NCI-H2196 treated with DMSO at 0.1 percent for 48 hours (cell line): ENCODE data around the gene SEMA6C.
"Not testable (repeated sequence)": the region's sequence is repeated elsewhere in the genome, so short reads cannot be mapped to it uniquely, and the experiment has no call there.

Experiments used
- DNase-seq: peaks from one replicate; lab custom pipeline; 2025; ENCODE audit not compliant: unreplicated experiment; lab: John Stamatoyannopoulos, UW

SEMA6C gene

DNA sequence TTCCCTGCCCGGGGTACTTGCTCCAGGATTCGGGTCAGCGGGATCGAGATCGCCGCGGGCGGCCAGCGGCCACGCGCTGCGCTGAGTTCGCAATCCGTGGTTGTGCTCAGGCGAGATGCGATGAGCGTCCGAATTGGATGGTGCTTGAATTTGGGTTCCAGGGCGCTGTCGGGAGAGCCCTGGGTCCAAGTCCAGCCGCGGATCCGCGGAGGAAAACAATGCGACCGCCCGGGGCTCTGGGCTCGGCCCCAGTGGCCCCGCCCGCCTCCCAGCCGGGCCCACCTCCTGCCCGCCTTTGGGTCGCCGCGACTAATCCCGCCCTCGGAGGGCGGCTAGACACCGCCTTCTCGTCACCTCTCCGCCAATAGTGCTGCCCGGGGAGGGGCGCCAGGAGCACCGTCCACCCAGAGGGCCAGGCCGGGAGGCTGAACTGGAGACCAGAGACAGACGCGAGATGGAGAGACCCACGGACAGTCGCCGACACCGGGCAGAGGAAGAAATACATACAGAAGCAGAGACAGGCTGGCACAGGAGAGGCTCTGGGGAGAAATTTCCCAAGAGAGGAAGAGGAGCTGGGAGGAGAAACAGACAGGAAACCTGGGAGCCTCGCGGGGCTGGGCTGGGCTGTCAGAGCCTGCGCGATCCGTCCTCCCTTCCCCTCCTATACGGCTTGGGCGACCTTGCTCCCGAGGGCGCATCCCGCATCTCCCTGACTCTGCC, at the start of gene SEMA6C:
TSS of gene SEMA6C (minus strand) at position 220 of the 720 bp plus-strand sequence. CDS start 4,010 bp downstream, outside the sequence.
- DNase-seq: peak; percentile 90

DNA sequence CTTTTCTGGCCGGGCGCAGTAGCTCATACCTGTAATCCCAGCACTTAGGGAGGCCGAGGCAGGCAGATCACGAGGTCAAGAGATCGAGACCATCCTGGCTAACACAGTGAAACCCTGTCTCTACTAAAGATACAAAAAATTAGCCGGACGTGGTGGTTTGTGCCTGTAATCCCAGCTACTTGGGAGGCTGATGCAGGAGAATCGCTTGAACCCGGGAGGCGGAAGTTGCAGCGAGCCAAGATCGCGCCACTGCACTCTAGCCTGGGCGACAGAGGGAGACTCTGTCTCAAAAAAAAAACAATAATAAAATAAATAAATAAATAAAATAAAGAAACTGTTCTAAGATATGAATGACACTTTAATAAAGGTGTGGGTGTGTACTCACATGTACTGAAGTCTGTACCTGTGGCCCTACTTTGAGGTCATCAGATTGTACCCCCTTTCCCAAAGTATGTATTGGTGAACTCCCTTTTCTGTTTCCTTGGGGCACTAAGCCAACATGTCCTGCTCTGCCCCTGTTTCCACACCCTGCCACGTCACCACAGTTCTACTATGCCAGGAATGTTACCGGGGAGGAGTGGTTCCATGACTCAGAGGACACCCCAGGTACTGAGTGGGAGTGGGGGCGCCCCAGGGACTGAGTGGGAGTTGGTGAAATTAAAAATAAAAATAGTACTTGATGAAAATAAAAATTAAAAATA, 48.6 kb upstream of the SEMA6C start:
- DNase-seq: not testable (repeated sequence)

- no peak for DNase-seq
These were observed 47.4 kb upstream of the SEMA6C start for GRCh38 chr1:151193856-151194255.

DNA sequence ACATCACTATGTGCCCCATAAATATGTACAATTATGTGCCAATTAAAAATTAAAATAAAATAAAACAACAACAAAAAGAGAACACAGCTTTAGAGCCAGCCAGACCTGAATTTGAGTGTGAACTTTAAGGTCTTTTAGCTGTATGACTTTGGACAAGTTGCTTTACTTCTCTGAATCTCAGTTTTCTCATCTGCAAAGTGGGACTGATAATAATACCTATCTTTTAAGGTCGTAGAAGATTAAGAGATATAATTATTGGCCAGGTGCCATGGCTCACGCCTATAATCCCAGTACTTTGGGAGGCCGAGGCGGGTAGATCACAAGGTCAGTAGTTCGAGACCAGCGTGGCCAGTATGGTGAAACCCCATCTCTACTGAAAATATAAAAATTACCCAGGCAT, 46.9 kb upstream of the SEMA6C start:
- no peak for DNase-seq

- DNase-seq: no peak
These were observed 45.6 kb upstream of the SEMA6C start for GRCh38 chr1:151192047-151192446.

DNA sequence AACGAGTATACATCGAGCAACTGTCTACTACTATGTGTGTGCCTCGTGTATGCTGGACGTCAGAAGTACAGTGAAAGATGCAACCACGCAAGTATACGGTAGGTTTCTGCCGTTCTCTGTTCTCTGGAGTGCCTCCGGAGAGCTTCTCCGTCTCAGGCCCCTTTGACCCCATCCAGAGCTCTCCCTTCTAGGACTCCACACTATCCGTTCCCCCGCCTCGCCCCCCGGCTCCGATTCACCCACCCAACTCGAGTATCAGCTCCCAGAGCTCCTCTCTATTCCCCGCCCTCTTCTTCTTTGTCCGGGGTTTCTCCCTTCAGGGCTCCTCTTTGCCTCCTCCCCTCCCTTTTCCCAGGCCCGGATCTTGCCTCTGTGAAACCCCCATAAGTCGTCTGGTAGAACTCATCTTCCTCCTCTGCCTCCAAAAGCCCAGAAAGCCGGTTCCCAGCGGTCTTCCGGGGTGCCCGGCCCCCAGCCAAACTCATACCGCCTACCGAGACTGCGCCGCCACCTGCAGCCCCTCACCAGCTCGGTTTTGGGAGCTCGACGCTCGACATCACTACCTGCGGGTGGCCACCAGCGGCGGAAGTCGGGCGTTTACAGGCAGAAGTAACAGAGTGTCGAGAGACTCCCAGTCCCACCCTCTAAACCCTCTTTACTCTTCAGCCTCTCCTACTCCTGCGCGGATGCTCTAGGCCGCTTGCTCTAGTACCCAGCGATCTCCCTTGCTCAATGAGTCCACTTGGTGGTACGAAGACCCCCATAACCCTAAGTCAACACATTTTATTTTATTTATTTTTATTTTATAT, 43.4 kb upstream of the SEMA6C start, which contains the start of gene VPS72:
TSS of gene VPS72 (minus strand) at position 561 of the 809 bp plus-strand sequence. CDS start at position 485, 76 bp downstream.
- DNase-seq: peak; percentile 91

DNA sequence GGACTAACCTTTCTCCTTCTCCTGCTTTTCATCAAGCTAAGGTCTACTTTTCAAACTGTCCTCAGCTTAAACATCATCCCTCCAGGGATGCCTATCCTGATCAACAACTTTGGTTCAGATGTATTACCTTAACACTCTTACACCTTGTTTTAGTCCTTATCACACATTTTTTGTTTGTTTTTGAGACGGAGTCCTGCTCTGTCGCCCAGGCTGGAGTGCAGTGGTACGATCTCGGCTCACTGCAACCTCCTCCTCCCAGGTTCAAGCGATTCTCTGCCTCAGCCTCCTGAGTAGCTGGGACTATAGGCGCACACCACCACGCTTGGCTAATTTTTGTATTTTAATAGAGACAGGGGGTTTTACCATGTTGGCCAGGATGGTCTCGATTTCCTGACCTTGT, 42.2 kb upstream of the SEMA6C start:
- not testable (repeated sequence) for DNase-seq

DNA sequence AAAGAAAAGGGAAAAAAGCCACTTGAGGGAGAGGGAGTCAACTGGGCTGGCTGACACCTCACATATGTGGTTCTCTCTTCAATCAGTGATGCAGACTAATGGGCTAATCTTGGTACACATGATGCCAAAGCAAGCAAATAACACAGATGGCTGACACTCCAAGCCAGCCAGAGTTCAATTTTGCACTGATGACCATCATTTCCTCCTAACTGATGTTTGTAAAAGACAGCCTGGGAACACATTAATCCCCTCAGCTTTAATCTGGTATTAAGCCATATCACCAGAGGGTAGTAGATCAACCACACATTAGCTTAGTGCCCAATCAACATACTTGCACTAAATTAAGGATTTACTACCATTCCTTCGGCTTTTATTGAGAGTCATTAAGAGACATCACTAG, 40.8 kb upstream of the SEMA6C start:
- DNase-seq: no peak

- no peak for DNase-seq
These were observed 37.8 kb upstream of the SEMA6C start for GRCh38 chr1:151184211-151184610.

DNA sequence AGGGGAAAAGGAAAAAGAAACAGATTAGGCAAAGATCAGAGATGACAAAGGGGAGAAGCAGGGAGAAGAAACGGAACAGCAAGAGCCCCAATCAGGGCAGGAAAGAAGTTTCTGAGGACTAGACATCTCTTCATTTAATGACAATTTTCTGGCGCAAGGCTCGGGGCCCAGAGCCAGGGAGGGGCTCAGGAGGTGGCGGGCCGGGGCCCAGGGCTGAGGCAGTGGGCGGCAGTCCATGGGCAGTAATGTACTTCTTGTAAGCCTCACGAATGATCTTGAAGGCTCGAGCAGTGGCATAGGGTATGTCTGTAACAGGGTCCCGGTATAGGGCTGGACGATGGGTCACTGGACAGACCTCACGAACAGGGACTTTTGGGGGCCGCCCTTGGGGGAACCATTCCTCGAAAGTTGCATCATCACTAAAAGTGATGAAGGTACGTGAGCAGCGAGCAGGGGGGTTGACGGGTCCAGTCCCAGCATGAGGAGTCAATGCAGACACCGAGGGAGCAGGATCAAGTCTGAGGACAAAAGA, 30.1 kb upstream of the SEMA6C start:
- no peak for DNase-seq

DNA sequence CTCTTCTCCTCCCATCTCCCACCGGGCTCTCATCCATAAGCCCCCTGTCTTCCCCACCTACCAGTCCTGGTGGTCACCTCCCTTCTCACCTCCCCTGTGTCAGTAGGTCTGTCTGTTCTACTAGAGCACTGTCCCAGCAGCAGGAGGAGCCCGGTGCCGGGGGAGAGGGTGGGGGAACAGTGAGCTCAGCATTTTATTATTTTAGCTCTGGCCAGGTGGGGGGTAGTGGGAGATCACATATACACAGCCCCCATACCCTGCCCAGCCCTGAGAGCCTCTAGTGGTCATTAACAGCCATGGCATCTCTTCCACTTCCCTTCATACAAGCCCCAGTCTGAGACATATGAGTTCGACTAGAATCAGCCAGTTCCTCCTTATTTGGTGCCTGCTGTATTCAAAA, 29.4 kb upstream of the SEMA6C start, which contains the start of gene TMOD4:
TSS of gene TMOD4 (minus strand) at position 119 of the 400 bp plus-strand sequence. CDS start 1,106 bp downstream, outside the sequence.
- peak; percentile 15 for DNase-seq

- DNase-seq: no peak
These were observed 28.8 kb upstream of the SEMA6C start for GRCh38 chr1:151175041-151175741.

- DNase-seq: no peak
These were observed 24.8 kb upstream of the SEMA6C start for GRCh38 chr1:151171190-151171589.

- DNase-seq: no peak
These were observed 20.7 kb upstream of the SEMA6C start for GRCh38 chr1:151167116-151167515.

DNA sequence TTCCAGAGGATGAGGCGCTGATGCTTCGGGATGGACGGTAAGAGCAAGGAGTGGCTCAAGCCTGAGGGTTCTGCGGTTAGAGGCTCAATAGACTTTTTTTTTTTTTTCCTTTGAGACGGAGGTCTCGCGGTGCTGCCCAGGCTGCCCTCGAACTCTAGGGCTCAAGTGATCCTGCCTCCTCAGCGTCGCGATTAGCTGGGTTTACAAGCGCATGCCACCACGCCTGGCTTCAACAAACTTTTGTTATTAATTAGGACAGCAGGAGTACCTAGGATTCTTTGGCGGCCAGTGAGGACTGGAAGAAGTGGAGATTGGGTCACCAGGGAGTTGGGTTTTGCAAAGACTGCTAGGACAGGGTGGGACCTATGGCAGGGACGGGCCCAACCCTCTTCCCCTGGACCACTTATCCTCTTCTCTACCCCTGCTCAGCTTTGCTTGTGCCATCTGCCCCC, 20.1 kb upstream of the SEMA6C start:
- no peak for DNase-seq

DNA sequence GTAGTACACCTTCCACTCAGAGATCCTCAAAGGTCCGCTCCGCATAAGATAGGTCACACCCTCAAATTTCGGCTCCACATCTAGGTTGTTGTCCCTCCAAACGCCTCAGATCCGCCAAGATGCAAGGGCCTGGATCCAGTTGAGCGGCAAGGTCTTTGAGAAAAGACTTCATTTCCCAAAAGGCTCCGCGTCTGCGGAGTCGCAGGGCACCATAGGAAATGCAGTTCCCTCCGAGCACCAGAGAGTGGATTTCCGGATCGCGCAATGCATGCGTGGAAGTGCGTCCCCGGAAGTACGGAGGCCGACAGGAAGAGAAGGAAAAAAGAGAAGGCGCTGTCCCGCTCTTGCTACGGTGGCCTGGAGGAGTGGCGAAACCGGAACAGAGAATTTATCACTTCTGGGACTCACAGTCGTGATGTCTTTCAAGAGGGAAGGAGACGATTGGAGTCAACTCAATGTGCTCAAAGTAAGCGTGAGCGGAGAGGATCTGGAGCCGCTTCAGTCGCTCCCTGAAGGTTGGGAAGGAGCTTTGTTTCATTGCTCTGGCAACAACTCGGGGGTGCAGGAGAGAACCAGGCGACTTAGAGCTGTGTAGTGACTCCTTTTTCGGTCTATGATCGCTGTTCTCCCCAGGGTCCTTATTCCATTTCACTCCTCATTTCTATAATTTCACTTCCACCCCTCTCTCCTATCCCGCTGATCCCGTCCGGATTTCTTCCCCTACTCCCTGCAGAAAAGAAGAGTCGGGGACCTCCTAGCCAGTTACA, 19.5 kb upstream of the SEMA6C start, which contains the start of the genes LYSMD1 and SCNM1:
TSS of gene LYSMD1 (minus strand) at position 165 of the 767 bp plus-strand sequence. CDS start 644 bp downstream, outside the sequence.
TSS of gene SCNM1 (plus strand) at position 407 of the 767 bp plus-strand sequence. CDS start at position 416, 9 bp downstream.
- peak; percentile 96 for DNase-seq

- DNase-seq: no peak
These were observed 18.9 kb upstream of the SEMA6C start for GRCh38 chr1:151165281-151165737.

DNA sequence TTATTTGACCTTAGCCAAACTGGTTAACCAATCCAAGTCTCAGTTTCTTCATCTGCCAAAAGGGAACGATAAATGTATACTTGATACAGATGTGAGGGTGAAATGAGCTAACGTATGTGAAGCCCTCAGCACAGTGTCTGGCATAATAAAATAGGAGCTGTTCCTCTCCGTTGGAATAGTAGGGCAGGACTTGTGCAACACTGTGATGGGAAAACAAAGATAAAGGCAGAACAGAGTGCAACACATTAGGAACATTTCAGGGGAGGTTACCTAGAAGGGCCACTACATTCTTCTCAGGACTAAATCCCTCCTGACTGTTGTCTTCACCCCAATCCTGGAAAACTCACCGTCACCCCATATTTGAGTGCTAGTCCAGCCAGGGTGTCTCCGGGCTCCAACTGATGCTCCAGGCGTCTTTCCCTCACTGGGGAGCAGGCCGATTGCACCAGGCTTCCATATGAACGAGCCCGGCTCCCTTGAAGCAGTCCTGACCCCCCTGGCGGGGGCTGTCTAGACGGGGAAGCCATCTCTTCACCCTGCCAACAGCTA, 18.4 kb upstream of the SEMA6C start:
- no peak for DNase-seq

DNA sequence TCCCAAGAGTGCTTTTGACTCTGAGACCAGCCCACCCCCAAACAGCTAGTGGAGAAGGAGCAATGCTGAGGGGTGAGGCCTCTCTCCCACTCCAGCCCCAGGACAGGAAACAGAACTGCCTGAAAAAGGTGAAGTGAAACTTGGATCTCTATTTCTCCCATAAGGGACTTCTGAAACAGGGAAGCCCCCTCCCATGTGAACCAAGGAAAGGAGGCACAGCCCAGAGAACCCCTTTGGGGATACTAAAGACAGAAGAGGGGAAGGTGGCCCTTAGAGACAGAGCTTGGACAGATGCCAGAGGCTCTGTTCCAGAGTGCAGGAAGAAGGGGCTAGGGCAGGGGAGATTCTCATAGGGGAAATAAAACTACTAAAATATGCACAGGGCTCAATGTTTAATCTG, 12.9 kb upstream of the SEMA6C start:
- no peak for DNase-seq
